Effector CD8-positive, alpha-beta T cell (primary cell): Measurements from ENCODE around the gene ZNF14.
"Not testable (repeated sequence)": the region's sequence is repeated elsewhere in the genome, so short reads cannot be mapped to it uniquely, and the experiment has no call there.

Source experiments
- DNase-seq: peaks from one replicate; lab custom pipeline; 2025; lab: John Stamatoyannopoulos, UW

Gene ZNF14

GRCh38 chr19:19746286-19747213, 13.6 kb upstream of the ZNF14 start:
- no peak for DNase-seq

- DNase-seq = no peak
Observed at GRCh38 chr19:19745496-19746285, 12.8 kb upstream of the ZNF14 start.

GRCh38 chr19:19744641-19745040, 11.7 kb upstream of the ZNF14 start:
- no peak for DNase-seq

- not testable (repeated sequence) for DNase-seq
Observed at GRCh38 chr19:19743921-19744320, 11.0 kb upstream of the ZNF14 start.

- DNase-seq = no peak
Observed at GRCh38 chr19:19743176-19743575, 10.3 kb upstream of the ZNF14 start.

GRCh38 chr19:19742773-19743172, 9.9 kb upstream of the ZNF14 start:
- no peak for DNase-seq

GRCh38 chr19:19741184-19741583, 8.3 kb upstream of the ZNF14 start:
- DNase-seq = no peak

GRCh38 chr19:19740755-19741154, 7.8 kb upstream of the ZNF14 start:
- no peak for DNase-seq

GRCh38 chr19:19738564-19738963, 5.7 kb upstream of the ZNF14 start:
- DNase-seq = no peak

- no peak for DNase-seq
Observed at GRCh38 chr19:19737559-19738332, 4.8 kb upstream of the ZNF14 start.

GRCh38 chr19:19721896-19722295, 11.0 kb downstream of the ZNF14 start:
- DNase-seq = no peak

GRCh38 chr19:19719798-19720197, 13.1 kb downstream of the ZNF14 start:
- no peak for DNase-seq

GRCh38 chr19:19711934-19712828, 20.7 kb downstream of the ZNF14 start:
- no peak for DNase-seq

- DNase-seq = no peak
Observed at GRCh38 chr19:19711306-19711933, 21.5 kb downstream of the ZNF14 start.

- DNase-seq = no peak
Observed at GRCh38 chr19:19710506-19710905, 22.4 kb downstream of the ZNF14 start.

- DNase-seq = no peak
Observed at GRCh38 chr19:19704836-19705235, 28.1 kb downstream of the ZNF14 start.

GRCh38 chr19:19700493-19700892, 32.4 kb downstream of the ZNF14 start:
- DNase-seq = not testable (repeated sequence)

- no peak for DNase-seq
Observed at GRCh38 chr19:19697589-19697988, 35.3 kb downstream of the ZNF14 start.

- DNase-seq = no peak
Observed at GRCh38 chr19:19696386-19696785, 36.5 kb downstream of the ZNF14 start.

GRCh38 chr19:19691683-19692082, 41.2 kb downstream of the ZNF14 start:
- DNase-seq = no peak

- not testable (repeated sequence) for DNase-seq
Observed at GRCh38 chr19:19689023-19689422, 43.9 kb downstream of the ZNF14 start.
